Islet of Langerhans (tissue), 1 donor: ENCODE results near the gene TNNT3.
"Not testable (repeated sequence)": the region's sequence is repeated elsewhere in the genome, so short reads cannot be mapped to it uniquely, and the experiment has no call there.

Experiments used
- FAIRE-seq: peaks from one replicate; lab custom pipeline; 2011; peaks lifted over from hg19 to GRCh38; lab: Jason Lieb, UNC

The TNNT3 gene

GRCh38 chr11:1881442-1882264, 37.9 kb upstream of the TNNT3 start:
- FAIRE-seq, result no peak

- no peak for FAIRE-seq
Measured at GRCh38 chr11:1882265-1883238, 37.0 kb upstream of the TNNT3 start.

- FAIRE-seq, result no peak
Measured at GRCh38 chr11:1883346-1884302, 35.9 kb upstream of the TNNT3 start.

GRCh38 chr11:1884303-1884700, 35.2 kb upstream of the TNNT3 start:
- no peak for FAIRE-seq

- not testable (repeated sequence) for FAIRE-seq
Measured at GRCh38 chr11:1886551-1886950, 33.0 kb upstream of the TNNT3 start.

GRCh38 chr11:1887451-1888346, 31.8 kb upstream of the TNNT3 start:
- FAIRE-seq, result no peak

GRCh38 chr11:1888347-1888753, 31.2 kb upstream of the TNNT3 start:
- no peak for FAIRE-seq

- FAIRE-seq, result no peak
Measured at GRCh38 chr11:1888811-1889210, 30.7 kb upstream of the TNNT3 start.

GRCh38 chr11:1889224-1889930, 30.1 kb upstream of the TNNT3 start:
- FAIRE-seq, result no peak

GRCh38 chr11:1889941-1890855, 29.3 kb upstream of the TNNT3 start:
- no peak for FAIRE-seq

- no peak for FAIRE-seq
Measured at GRCh38 chr11:1890856-1891830, 28.4 kb upstream of the TNNT3 start.

- no peak for FAIRE-seq
Measured at GRCh38 chr11:1891831-1892115, 27.7 kb upstream of the TNNT3 start, which contains the start of gene PRR33. TSS of gene PRR33 (minus strand) at chr11:1891895. CDS start at chr11:1890584, 1,311 bp downstream.

GRCh38 chr11:1892116-1892515, 27.4 kb upstream of the TNNT3 start:
- FAIRE-seq, result no peak

- no peak for FAIRE-seq
Measured at GRCh38 chr11:1892558-1892957, 26.9 kb upstream of the TNNT3 start.

GRCh38 chr11:1893581-1894359, 25.7 kb upstream of the TNNT3 start:
- no peak for FAIRE-seq

- no peak for FAIRE-seq
Measured at GRCh38 chr11:1894759-1895158, 24.7 kb upstream of the TNNT3 start.

- FAIRE-seq, result no peak
Measured at GRCh38 chr11:1896468-1896867, 23.0 kb upstream of the TNNT3 start.
